GM10266 (cell line): ENCODE results near the gene THSD4.

Experiments
- DNase-seq: peaks from one replicate; pipeline ENCODE4 v3.0.0; 2012; ENCODE audit errors: extremely low spot score
- TF ChIP-seq, protein P1 (sequence below): IDR thresholded peaks from 2 replicates; pipeline ENCODE4 v1.5.1; 2012; ENCODE audit warnings: mild to moderate bottlenecking, low read depth; ENCODE audit not compliant: control insufficient read depth, insufficient read depth; ENCODE audit errors: missing control alignments

The THSD4 gene

DNA sequence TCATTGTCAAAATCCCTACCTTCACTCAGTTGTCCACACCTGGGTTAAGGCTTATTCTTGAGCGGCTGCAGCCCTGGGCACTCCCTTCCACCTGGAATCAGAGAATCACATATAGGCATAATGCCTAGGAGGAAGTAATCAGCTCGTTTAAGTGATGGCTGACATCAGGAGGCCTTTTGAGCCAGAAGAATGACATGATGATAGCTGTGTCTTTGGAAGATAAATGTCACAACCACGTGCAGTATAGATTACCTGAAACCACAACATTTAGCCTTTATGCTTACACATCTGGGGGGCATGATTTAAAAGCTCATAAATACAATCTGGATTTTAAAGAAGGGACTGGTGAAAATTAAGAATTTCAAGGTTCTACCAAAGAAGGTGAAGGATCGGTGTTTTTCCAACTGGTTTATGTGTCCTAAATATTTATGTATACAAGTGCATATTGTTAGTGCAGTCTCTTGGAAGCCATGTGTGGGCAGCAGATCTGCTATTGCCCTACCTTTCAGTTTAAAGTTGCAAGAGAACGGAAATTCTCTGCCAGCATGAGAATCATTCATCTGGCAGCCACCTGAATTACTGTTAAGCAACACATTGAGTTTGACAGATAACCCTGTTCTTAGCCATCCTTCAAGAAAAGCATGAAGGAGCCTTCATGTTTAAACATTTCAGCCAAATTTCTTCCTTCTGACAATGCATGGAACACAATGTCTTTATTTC, 531.7 kb downstream of the THSD4 start:
- TF ChIP-seq, protein P1, sequence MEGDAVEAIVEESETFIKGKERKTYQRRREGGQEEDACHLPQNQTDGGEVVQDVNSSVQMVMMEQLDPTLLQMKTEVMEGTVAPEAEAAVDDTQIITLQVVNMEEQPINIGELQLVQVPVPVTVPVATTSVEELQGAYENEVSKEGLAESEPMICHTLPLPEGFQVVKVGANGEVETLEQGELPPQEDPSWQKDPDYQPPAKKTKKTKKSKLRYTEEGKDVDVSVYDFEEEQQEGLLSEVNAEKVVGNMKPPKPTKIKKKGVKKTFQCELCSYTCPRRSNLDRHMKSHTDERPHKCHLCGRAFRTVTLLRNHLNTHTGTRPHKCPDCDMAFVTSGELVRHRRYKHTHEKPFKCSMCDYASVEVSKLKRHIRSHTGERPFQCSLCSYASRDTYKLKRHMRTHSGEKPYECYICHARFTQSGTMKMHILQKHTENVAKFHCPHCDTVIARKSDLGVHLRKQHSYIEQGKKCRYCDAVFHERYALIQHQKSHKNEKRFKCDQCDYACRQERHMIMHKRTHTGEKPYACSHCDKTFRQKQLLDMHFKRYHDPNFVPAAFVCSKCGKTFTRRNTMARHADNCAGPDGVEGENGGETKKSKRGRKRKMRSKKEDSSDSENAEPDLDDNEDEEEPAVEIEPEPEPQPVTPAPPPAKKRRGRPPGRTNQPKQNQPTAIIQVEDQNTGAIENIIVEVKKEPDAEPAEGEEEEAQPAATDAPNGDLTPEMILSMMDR, result no peak
- no peak for DNase-seq

DNA sequence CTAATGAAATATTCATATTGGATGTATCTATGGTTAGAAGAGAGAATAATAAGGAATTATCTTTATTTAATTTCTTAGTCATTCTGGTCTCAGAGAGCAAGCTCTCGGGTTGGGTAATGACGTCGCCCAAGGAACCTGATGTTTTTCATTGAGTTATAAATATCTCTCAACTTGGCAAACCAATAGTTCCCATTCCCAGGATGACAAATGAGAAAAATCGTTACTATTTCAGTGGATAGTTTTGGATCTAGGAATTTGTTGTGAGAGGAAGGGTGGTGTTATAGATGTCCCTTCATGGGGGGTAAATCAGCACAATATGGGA, 532.2 kb downstream of the THSD4 start:
- TF ChIP-seq, protein P1, result no peak
- DNase-seq, result no peak

DNA sequence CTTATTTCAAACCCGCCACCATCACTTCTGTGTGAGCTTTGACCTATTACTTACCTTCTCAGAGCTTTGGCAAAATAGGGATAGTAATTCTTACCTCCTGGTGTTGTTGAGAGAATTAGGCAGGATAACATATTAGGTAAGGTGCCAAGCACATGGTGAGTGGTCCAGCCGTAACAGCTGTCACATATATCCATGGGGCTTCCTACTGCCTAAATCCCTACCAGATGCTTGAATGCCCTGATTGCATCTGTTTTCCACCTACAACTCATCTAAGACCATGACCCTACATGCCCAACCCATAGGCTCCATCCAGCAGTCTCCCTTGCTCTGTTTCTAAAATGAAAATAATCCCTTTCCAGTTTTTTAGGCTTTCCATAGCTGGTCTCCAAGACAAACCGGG, 532.8 kb downstream of the THSD4 start:
- no peak for DNase-seq
- TF ChIP-seq, protein P1, result no peak

DNA sequence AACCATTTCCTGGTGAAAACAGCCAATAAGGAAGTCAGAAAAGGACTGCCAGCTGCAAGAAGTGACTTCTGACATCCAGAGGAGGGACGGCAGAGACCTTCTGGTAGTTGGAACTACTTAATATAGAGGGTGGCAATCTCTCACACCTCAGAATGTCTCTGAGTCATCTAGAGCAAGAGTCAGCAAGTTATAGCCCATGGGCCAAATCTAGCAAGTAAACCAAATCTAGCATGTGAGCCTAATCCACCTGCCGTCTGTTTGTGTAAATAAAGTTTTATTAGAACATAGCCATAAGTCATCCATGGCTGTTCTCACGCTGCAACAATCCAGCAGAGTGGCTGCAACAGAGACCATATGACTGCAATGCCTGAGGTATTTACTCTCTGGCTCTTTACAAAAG, 534.6 kb downstream of the THSD4 start:
- no peak for DNase-seq
- TF ChIP-seq, protein P1, result no peak

DNA sequence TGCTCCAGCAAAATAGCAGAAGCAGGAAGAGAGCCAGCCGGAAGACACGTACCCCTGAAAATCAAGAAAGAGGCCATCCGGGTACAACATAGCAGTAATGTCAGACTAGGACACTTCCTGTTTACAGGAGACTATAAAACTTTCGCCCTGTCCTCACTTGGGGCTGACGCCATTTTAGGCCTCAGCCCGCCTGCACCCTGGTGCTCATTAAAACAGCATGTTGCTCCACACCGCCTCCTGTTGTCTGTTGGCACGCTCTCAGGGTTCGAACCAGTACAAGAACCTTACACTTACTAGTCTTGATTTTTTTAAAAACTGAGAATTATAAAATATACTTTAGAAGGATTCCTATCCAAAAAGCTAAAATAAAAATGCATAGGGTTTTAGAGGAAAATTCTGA, 535.3 kb downstream of the THSD4 start:
- DNase-seq, result no peak
- TF ChIP-seq, protein P1, result no peak

DNA sequence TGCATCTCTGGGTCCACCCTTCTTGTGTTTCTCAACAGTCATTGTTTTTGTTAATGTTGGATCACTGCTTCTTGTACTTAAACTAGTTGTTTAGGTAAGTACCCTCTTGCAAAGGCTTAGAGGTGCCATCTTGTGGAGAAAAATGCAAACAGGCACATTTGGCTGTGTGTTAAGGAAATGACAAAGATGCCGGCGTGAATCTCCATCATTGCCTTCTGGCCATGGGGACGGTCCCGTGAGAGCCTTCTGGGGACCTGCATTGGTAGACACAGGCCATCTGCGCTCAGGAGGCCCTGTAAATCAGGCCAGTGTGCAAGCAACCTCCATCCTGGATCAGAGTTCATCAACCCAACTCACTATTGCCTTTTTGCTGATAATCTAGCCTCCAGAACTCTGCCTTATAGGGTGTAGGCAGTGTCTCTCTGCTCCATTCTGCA, 536.5 kb downstream of the THSD4 start:
- peak; percentile 21 for DNase-seq

More for the DNA sequence above, 536.5 kb downstream of the THSD4 start:
- TF ChIP-seq, protein P1, result peak; percentile 56
